ENCODE results near the gene ERN1. TPM values are rescaled to one million over a fixed set of nuclear protein-coding genes. Genes with fewer than 3 reads are reported as not detected.
A peak's percentile ranks its signal among the peaks of the same experiment; 100 is the strongest.

The ERN1 gene
- total and polyA plus RNA-seq, 2 donors from 2014 or later, result 2.8 to 37.0 TPM

DNA sequence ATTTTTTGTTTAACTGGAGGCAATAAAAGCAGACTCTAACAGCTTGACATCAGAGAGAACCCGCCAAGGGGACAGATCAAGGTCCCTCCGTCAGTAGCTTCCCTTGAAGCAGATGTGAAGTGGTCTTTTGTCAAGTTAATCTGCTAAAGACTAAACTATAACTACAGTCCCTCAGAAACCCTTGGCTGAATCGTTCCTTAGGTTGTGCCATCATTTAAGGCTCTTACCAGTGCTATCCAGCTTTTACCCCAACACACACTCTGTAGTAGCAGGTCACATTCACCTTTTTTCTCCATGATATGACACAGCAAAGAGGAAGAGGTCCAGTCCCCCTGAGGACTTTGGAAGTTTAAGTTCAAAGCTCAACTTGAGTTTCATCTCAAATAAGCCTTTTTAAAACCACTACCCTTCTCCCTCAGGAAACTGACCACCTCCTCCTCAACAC lies 49.7 kb downstream of the ERN1 start:
- Histone ChIP-seq H3K9ac (ENCODE audit: low read length in 3 of 3) (no peak overlapping the region), H3K27ac (ENCODE audit: low read depth in 2 of 2, low read length in 2 of 2) (no peak overlapping the region), H3K27me3 (ENCODE audit: control insufficient read depth, insufficient read depth, low read length) (no peaks in the 10 kb centered on the region), H3K4me1 (ENCODE audit: control insufficient read depth in 2 of 3, insufficient read depth in 2 of 3, low read depth in 1 of 3, low read length in 3 of 3) (peaks cover 0 to 13% (median 8%) of the 10 kb centered on the region in 3 donors), H3K4me3 (ENCODE audit: low read length in 3 of 3) (no peak overlapping the region), H3K36me3 (ENCODE audit: control insufficient read depth in 2 of 3, insufficient read depth in 3 of 3, low read length in 3 of 3) (peaks cover 0 to 2% (median 0%) of the 10 kb centered on the region in 3 donors), H3K9me3 (ENCODE audit: control insufficient read depth in 2 of 3, insufficient read depth in 1 of 3, low read length in 3 of 3) (no peaks in the 10 kb centered on the region)
- intact Hi-C loops (cut with DNase I), result no loop called here
- DNase-seq (no peak), FAIRE-seq (no peak)
- TF ChIP-seq, protein P1, sequence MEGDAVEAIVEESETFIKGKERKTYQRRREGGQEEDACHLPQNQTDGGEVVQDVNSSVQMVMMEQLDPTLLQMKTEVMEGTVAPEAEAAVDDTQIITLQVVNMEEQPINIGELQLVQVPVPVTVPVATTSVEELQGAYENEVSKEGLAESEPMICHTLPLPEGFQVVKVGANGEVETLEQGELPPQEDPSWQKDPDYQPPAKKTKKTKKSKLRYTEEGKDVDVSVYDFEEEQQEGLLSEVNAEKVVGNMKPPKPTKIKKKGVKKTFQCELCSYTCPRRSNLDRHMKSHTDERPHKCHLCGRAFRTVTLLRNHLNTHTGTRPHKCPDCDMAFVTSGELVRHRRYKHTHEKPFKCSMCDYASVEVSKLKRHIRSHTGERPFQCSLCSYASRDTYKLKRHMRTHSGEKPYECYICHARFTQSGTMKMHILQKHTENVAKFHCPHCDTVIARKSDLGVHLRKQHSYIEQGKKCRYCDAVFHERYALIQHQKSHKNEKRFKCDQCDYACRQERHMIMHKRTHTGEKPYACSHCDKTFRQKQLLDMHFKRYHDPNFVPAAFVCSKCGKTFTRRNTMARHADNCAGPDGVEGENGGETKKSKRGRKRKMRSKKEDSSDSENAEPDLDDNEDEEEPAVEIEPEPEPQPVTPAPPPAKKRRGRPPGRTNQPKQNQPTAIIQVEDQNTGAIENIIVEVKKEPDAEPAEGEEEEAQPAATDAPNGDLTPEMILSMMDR (IDR thresholded peaks at IDR 0.05; ENCODE audit: borderline replicate concordance, extremely low read depth, insufficient read depth), result no peak

DNA sequence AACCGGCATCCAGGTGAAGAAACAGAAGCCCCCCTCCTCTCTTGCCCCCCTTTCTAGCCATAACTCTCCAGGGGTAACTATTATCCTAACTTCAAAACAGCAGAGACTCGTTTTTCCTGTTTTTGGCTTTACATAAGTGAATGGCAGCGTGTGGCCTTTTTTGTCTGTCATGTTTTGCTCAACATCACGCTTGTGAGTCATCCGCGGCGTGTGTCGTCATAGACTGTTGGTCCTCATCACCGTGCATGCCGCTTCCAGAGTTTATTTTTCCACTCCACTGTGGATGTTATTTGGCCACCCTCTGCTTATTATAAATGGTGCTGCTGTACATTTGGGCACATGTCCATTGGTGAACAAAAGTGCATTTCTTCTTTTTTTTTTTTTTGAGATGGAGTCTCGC lies 52.6 kb downstream of the ERN1 start:
- intact Hi-C loops (cut with DNase I), result no loop called here
- H3K4me1 ChIP-seq (ENCODE audit: control insufficient read depth in 2 of 3, insufficient read depth in 2 of 3, low read depth in 1 of 3, low read length in 3 of 3), result peaks cover 8 to 20% (median 16%) of the 10 kb centered on the region in 3 donors
- DNase-seq, result peak in 2 of 5 donors; percentile 27 to 46

DNA sequence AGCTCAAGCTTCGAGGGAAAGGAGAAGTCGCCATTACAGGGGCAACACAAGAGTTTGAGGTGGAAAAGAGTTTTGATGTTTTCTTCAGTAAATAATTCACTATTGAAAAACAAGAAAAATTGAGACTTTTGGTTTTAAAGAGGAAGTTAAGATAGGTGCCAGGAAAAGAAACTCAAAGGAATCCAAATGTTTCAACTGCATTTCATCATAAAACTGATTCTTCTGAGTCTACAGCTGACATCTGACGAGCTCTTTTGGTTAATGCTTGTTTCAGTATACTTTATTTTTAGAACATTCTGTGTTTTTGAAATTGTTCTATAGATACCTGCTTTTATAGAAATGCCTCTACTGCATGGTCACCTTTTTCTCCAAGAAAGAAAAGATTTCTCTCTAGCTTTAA lies 54.0 kb downstream of the ERN1 start:
- FAIRE-seq (no peak), DNase-seq (no peak)
- Histone ChIP-seq H3K4me3 (ENCODE audit: low read length in 3 of 3) (no peak overlapping the region), H3K27me3 (ENCODE audit: control insufficient read depth, insufficient read depth, low read length) (no peaks in the 10 kb centered on the region), H3K36me3 (ENCODE audit: control insufficient read depth in 2 of 3, insufficient read depth in 3 of 3, low read length in 3 of 3) (peaks cover 0 to 5% (median 0%) of the 10 kb centered on the region in 3 donors), H3K27ac (ENCODE audit: low read depth in 2 of 2, low read length in 2 of 2) (no peak overlapping the region), H3K9ac (ENCODE audit: low read length in 3 of 3) (no peak overlapping the region), H3K9me3 (ENCODE audit: control insufficient read depth in 2 of 3, insufficient read depth in 1 of 3, low read length in 3 of 3) (no peaks in the 10 kb centered on the region), H3K4me1 (ENCODE audit: control insufficient read depth in 2 of 3, insufficient read depth in 2 of 3, low read depth in 1 of 3, low read length in 3 of 3) (peaks cover 8 to 16% (median 13%) of the 10 kb centered on the region in 3 donors)
- TF ChIP-seq, protein P1 (IDR thresholded peaks at IDR 0.05; ENCODE audit: borderline replicate concordance, extremely low read depth, insufficient read depth), result no peak
- intact Hi-C loops (cut with DNase I), result no loop called here

More for the DNA sequence above, 52.6 kb downstream of the ERN1 start:
- Histone ChIP-seq H3K27ac (ENCODE audit: low read depth in 2 of 2, low read length in 2 of 2) (no peak overlapping the region), H3K36me3 (ENCODE audit: control insufficient read depth in 2 of 3, insufficient read depth in 3 of 3, low read length in 3 of 3) (peaks cover 0 to 2% (median 0%) of the 10 kb centered on the region in 3 donors), H3K27me3 (ENCODE audit: control insufficient read depth, insufficient read depth, low read length) (no peaks in the 10 kb centered on the region), H3K9me3 (ENCODE audit: control insufficient read depth in 2 of 3, insufficient read depth in 1 of 3, low read length in 3 of 3) (no peaks in the 10 kb centered on the region), H3K9ac (ENCODE audit: low read length in 3 of 3) (no peak overlapping the region), H3K4me3 (ENCODE audit: low read length in 3 of 3) (no peak overlapping the region)
- no peak for FAIRE-seq
- TF ChIP-seq, protein P1 (IDR thresholded peaks at IDR 0.05; ENCODE audit: borderline replicate concordance, extremely low read depth, insufficient read depth), result no peak
